GM21529 (cell line): ENCODE data around the gene CADPS2.

ENCODE experiments used
- ATAC-seq: cut with Tn5 transposase; IDR thresholded peaks from one replicate; pipeline ENCODE4 v1.9.1; 2021; ENCODE audit not compliant: unreplicated experiment

CADPS2 gene

GRCh38 chr7:122327969-122328368, 558.3 kb downstream of the CADPS2 start:
- no peak for ATAC-seq

- ATAC-seq = no peak
Observed at GRCh38 chr7:122316467-122317388, 569.5 kb downstream of the CADPS2 start.

- ATAC-seq = no peak
Observed at GRCh38 chr7:122315507-122316466, 570.5 kb downstream of the CADPS2 start.

- no peak for ATAC-seq
Observed at GRCh38 chr7:122314284-122314683, 572.0 kb downstream of the CADPS2 start.

DNA sequence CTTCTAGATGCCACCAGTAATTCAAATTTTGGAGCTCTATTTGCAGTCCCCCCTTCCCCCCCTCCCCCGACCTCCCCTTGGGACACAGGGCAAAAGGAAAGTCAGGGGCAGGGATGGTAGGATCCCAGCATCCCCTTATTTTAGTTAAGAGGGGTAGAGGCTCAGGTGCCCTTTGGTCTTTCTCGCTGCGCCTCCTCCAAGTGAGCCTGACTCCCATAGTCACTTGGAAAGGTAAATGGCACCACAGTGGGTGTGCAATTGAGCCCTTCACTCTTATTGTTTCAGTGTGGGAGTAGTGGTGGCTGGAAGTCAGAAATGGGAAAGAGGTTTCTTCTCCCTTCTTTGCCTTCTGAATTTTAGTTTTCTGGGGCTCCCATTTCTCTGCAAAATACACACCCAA, 573.5 kb downstream of the CADPS2 start:
- ATAC-seq = no peak

GRCh38 chr7:122311734-122312450, 574.4 kb downstream of the CADPS2 start:
- no peak for ATAC-seq

DNA sequence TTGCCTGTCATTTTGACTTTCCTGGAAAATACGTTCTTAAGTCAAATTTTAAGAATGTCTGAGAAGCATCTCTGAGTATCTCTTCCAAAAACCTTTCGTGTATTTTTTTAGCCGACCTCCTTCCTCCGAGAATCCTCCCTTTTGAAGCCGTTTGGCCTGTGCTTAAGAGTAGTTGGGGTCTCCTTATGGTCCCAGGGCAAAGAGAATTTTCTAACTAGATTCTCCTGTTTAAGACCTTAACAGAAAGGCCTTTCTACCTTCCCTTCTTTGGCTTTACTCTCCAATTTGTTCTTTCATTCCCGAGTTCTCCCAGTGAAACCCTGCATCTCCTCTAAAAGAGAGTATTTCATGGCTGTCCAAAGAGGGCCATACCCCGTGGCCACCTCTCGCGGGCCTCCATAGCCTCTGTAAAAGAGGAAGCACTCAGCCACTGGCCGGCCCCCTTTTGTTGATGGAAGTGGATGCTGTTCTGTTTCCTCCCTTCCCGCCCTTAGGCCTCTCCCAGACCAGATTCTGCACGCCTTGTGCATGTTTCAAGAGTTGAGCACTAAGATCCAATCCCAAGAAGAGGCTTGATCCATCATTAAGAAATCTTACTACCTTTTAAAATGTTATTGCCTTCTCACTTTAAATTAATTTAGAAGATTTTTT, 575.1 kb downstream of the CADPS2 start:
- ATAC-seq = no peak

GRCh38 chr7:122310119-122311021, 575.9 kb downstream of the CADPS2 start:
- ATAC-seq = no peak

GRCh38 chr7:122309421-122309820, 576.8 kb downstream of the CADPS2 start:
- ATAC-seq = no peak

DNA sequence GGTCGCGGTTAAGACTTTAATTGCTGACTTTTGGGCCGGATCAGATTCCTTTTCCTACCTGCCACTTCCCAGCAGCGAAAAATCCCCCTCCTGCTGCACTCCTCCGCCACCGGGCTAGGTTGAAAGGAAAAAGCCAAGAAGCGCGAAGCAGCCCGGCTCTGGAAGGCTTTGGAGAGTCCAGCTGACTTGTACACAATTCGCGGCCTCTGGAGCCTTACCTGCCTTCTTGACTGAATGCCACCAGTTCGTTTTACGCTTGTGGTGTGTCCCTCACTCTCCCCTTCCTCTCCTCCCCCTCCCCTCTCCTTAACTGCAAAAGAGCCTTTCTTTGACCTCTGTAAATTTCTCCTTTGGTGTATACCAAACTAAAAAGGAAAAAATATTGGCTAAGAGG, 579.0 kb downstream of the CADPS2 start:
- no peak for ATAC-seq

- ATAC-seq = no peak
Observed at GRCh38 chr7:122306320-122307227, 579.7 kb downstream of the CADPS2 start.

GRCh38 chr7:122305475-122306319, 580.6 kb downstream of the CADPS2 start:
- ATAC-seq = no peak

GRCh38 chr7:122304996-122305421, 581.3 kb downstream of the CADPS2 start:
- ATAC-seq = no peak

DNA sequence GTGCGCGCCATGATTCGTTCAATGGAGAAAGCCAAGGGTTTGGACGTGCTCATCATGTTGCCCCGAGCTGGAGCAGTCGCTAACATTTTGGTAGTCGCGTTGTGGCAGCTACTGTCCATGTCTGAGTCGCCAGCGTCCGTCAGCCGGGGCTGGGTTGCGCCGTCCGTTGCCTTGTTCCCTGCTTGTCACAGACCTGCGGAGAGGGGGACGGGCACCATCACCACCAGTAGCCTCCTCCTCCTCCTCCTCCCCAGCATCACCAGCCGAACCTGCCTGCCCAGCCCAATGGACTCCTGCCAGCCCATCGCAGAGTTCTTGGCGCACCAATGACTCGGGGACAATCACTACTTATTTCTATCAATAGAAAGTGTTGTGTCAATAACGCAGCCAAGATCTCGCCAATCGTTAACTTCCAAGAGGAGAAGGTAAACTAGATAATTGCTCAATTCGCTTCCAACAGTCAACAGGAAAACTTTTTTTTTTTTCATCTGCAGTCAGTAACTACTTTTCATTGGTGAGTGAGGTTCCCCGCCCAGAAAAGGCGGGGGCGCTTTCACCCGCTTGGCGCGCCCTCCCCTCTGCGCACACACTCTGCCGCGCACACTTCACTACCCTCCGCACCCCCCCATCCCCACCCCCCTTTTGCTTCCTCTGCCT, 581.8 kb downstream of the CADPS2 start, which contains the start of gene FEZF1:
Gene FEZF1, minus strand, starts transcription at position 432 of the 657 bp plus-strand sequence. Its CDS starts 313 bp downstream, at position 119.
- no peak for ATAC-seq

DNA sequence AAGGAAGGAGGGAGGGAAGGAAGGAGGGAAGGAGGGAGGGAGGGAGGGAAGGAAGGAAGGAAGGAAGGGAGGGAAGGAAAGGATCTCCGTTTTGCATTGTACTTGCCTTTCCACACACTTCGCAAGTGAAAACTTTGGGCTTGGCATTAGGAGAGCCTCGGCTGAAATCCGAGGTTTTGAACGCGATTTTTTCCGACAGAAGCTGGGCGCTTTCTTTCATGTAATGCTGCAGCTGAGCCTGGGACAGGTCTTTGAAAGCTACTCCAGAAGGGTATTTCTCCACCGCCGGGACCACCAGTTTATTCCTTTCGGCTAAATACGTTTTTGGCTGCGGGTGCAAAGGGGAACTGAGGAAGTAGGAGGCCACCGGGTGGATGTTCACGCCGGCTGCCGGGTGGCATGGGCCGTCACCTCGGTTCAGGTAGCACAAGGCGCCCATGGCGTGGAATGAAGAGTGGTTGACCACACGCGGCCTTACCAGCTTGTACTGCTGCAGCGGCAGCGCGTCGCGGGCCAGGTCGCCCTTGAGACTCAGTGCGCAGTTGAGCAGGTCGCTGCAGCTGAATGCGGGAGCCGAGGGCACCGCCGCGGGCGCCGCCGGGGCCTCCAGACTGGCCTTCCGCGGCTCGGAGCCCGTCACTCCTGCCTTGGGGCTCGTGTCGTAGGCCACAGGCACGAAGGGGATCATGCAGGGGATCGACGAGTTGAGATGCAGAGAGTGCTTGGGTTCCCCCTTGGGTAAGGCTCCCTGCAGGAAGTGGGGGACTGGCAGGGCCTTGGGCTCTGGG, 582.5 kb downstream of the CADPS2 start:
- ATAC-seq = no peak
